EH (cell line): ENCODE measurements around the gene CAPN15.

Source experiments
- DNase-seq: peaks from one replicate; pipeline ENCODE4 v3.0.0-alpha.2; 2015; ENCODE audit warnings: low read depth

The CAPN15 gene

DNA sequence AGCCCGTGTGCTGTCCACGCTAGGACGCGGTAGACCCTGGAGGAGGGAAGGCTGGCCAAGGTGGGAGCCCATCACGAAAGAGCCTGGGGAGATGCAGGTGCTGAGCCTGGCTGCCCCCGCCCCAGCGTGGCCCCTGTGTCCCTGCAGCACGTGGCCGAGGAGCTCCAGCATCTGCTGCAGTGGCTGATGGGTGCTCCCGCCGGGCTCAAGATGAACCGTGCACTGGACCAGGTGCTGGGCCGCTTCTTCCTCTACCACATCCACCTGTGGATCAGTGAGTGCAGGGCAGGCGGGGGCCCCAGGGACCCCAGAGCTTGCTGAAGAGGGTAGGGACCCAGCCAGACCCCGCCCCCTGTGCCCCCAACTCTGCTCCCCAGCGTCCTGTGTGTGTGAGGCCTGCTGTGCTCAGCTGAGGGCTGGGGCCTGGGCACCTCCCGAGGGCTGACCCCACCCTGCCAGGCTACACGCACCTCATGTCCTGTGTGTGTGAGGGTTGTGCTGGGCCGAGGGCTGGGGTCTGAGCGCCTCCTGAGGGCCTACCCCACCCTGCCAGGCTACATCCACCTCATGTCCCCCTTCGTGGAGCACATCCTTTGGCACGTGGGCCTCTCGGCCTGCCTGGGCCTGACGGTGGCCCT is 50.8 kb downstream of the CAPN15 start:
- no peak for DNase-seq

DNA sequence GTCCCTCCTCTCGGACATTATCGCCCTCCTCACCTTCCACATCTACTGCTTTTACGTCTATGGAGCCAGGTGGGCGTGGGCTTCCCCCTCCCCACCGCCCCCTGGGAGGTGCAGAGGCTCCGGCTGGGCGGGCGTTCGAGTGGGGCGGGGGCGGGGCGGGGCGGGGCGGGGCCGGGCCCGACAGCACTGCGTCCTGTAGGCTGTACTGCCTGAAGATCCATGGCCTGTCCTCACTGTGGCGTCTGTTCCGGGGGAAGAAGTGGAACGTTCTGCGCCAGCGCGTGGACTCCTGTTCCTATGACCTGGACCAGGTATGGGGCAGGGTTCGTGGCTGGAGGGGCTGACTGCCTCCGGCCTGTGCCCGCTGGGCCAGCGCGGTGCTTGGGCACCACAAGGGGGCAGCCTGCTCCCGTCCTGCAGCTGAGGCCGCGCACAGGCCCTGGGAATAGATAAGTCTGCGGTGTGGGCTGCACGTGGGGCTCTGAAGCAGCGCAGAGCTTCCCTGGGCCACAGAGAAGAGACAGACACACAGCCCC is 51.4 kb downstream of the CAPN15 start:
- peak; percentile 59 for DNase-seq

DNA sequence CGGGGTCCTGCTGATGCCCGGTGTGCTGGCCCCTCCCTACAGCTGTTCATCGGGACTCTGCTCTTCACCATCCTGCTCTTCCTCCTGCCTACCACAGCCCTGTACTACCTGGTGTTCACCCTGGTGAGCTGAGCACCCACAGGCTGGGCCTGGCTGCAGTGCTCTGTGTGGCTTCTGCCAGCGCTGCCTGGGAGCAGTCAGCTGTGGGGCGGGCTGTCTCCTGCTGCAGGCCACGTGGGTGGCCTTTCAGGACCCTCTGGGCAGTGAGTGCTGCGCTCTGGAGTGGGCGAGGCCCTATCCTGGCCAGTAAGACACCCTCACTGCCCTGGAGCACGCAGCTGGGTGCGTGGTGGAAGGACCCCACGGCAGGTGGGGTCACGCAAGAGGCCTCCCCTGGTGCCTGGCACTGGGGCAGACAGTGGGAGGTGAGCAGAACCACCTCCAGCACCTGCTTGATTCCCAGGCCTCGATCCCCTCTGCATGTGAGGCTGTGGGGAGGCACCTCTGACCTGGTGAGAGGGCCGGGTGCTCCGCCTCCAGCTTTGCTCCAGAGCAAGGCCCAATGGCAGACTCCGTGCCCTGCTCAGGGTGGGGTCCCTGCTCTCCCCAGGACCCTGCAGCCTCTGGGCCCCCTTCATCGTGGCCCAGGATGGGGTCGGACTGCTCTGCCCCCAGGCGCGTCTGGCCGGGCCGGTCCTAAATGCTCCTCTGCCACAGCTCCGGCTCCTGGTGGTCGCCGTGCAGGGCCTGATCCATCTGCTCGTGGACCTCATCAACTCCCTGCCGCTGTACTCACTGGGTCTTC is 52.8 kb downstream of the CAPN15 start:
- DNase-seq = no peak

DNA sequence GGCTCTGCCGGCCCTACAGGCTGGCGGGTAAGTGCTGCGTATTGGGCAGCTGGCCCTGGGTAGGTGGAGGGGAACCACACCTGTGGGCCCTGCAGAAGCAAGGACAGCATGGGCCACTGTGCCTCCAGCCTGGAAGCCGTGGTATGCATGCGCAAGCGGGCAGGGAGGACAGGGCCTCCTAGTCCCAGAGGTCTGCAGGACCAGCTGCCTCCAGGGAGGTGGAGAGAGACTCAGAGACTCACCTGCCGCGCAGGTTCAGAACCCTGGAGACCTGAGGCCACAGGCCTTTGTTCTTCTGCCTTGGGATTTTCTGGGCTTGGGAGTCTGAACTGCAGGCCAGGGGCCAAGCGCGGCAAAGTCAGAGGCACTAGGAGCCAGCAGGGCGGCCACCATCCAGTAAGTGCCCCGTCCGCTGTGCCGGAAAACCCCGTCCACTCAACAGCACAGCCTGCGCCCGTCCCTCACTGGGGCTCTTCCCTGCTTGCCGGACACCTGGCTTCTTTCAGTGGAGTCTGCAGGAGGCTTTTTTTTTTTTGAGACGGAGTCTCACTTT is 53.5 kb downstream of the CAPN15 start:
- no peak for DNase-seq

DNA sequence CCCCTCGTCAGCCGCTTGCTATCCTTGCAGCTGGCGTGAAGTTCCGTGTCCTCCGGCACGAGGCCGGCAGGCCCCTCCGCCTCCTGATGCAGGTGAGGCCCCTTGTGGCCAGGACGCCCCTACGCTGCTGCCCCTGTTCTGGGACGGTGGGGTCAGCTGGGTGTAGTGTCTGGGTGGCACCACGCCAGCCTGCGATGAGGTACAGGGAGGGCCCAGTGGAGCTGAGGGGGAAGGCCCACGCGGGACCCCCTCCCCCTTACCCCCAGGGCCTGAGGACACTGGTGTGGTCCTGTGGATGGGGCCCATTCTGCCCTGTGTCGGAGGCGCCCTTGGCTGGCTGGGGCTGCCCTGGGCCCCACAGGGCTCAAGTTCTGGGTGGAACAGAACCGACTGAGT is 54.7 kb downstream of the CAPN15 start:
- no peak for DNase-seq

DNA sequence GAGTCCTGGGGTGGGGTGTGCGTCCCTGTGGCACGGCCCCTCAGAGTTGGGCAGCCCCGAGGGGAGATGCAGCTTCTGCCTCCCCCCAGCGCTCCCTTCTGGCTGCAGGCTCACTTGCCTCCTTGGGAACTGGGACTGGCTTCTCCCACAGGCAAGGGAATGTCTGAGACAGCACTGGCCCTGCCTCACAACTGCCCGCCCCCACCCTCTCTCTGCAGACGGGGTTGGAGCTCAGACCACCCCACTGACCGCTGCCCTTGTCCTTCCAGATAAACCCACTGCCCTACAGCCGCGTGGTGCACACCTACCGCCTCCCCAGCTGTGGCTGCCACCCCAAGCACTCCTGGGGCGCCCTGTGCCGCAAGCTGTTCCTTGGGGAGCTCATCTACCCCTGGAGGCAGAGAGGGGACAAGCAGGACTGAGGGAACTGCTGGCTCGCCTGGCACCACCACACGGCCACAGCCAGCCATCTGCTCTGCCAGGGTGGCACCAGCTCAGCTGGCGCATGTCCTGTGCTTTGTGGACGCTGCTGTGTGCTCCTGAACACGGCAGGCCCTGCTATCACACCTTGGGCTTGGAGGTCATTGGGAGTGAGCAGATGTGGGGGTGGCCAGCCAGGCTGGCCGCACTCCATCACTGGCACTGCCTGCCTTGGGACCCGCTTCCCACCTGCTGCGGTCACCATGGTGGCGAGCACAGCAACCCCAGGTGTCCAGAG is 55.3 kb downstream of the CAPN15 start:
- DNase-seq = no peak

DNA sequence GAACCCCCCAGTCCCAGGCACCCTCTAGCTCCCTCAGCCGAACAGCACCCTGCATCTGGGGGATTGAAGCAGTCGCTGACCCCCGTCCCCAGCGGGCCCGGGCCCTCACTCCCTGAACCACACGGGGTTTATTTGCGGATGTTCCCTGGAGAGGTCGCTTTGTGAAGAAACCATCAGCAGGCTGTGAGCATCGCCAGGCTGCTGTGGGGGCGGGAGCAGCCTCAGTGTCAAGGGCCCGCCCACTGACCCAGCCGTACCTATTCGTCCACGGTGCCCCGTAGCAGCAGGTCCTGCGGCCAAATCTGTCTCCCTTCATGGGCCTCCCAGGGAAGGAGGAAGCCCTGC is 55.9 kb downstream of the CAPN15 start:
- DNase-seq = no peak

DNA sequence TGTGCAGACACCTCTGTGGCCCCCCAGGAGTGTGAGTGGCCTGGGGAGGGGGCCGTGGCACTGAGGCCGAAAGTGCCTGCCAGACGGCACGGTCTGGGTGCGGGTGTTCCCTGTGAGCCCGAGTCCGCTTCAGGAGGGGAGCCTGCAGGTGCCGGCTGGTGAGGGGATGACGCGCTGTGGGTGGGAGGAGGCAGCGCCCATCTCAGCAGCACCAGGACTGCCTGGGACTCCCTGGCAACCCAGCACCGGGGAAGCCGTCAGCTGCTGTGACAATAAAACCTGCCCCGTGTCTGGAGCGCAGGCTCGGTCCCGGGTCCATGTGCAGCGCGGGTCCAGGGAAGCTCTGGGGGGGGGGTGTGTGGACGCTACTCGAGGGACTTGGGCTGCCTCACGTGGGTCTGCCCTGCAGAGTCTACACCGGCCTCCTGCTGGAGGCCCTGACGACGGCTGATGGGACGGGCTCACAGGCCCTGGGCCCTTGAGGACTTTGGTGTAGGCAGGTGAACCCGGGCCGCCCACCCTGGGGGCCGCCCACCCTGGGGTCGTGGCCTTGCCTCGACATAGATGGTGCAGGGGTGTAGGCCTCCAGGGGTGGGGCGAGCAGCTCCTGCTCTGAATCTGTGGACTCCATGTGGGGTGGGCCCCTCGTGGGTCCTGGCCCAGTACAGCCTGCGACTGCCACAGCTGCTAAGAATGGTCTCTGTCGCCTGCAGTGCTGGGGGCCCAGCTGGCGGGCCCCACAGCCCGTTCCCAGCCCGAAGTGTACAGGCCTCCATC is 56.5 kb downstream of the CAPN15 start:
- no peak for DNase-seq

DNA sequence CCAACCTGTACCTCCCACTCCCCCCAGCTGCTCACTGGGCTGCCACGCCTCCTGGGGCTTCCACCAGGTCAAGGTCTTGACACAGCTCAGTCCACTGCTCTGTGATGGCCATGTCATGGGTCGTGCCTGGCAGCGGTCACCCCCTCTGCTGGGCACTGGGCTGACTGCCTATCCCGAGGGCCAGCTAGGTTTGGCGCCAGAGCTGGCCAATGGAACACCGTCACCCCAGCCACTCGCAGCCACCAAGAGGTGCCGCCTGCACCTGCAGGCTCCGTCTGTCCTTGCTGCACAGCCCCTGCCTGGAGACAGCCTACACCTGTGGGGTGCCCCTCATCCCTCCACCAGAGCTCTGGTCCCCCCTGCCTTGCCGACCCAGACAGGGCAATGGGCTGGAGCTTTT is 57.8 kb downstream of the CAPN15 start:
- no peak for DNase-seq

DNA sequence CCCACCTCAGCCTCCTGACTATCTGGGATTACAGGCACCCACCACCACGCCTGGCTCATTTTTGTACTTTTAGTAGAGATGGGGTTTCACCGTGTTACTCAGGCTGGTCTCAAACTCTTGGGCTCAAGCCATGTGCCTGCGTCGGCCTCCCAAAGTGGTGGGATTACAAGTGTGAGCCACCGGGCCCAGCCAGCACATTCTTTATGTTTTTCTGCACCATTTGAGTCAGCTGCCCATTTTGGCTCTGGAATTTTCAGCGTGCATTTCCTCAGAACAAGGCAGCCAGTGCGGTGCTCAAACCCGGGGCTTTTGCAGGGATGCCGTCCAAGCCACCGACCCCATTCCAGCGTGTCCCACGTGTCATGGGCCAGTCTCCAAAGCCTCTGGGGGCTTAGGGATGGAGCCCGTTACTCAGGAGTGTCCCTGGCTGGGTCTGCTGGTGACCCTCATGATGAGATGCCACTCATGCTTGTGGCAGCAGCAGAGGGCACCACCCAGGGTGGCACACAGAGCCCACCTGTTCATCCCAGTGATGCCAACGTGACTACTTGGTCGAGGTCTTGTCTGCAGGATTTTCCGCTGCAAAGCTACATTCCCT is 58.6 kb downstream of the CAPN15 start:
- DNase-seq = peak; percentile 31

DNA sequence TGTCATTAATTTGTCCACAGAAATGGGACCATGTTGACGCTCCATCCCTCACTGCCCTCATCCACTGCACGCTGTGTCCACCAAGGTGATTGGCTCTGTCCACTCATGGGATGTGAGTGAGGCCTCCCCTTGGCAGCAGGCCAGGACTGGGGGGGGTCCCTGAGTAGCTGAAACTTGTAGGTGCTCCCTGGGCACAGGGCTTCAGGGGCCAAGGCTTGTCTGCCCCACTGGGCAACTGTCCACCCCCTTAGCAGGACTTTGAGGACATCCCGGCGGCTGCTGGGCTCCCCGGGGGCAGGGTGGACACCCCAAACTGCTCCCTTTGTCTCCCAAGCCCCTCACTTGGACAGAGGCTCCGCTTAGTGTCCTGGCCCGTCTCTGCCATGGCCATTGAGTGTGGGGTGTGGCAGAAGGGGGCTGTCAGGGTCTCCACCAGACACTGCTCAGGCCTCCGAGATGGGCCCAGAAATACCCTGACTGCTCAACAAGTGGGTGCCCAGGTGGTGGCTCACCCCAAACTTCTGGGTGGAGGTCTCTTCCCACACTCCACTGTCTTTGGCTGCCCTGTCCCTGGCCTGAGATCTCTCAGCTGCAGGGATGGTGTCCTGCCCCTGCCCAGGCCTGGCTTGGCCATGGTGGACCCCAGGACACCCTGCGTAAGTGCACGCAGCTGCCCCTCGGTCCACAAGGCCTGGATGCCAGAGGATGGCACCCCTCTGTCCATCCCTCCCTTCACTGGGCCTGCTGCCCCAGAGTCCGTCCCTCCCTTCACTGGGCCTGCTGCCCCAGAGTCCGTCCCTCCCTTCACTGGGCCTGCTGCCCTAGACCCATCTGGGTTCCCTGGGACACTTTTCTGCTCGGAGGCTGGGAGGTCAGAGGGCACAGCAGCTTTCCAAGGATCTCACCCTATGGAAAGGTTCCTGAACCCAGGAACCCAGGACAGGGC is 59.4 kb downstream of the CAPN15 start:
- peak; percentile 19 for DNase-seq

DNA sequence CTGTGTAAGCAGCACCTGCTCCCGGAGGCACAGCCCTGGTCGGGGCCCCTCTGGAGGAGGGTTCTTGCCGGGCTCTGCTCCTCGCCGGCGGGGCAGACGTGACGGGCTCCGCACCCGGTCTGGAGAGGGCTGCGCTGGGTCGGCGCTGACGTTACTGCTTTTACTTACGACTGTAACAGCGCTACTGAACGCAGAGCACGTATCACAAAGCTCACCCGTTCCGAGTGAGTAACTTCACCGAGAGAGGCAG is 61.1 kb downstream of the CAPN15 start:
- DNase-seq = peak; percentile 74

DNA sequence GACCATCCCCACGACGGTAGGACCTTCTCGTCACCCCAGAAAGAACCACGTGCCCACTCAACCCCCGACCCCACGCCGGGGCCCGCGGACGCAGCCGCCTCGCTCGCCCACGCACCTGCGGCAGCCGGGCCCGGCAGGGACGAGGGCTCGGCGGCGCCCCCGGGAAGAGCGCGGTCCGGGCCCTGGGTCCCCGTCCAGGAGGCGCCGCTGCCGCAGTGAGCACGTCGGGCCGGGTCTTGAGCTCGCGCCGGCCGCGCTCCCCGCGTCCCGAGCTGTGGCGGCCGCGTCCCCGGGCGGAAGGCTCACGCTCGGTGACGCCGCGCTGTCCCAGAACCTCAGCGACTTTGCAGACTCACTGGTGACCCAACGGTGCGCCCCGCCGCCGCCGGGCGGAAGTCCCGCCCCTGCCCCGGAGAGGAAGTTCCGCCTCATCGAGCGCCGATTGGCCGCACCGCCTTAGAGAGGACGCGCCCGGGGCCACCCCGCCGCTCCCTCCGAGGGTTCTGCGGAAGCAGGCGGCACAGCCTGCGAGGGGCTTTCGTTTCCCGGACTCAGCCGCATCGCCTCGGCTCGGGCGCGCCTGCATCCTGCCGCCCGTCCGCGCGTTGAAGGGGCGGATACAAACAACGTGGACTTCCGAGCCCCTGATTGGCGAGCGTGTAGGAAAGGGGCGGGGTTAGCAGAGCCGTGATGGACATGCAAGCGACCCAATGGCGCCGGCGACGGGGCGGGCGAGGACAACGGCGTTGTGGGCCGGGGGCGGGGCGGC is 61.6 kb downstream of the CAPN15 start:
- DNase-seq = peak; percentile 93

DNA sequence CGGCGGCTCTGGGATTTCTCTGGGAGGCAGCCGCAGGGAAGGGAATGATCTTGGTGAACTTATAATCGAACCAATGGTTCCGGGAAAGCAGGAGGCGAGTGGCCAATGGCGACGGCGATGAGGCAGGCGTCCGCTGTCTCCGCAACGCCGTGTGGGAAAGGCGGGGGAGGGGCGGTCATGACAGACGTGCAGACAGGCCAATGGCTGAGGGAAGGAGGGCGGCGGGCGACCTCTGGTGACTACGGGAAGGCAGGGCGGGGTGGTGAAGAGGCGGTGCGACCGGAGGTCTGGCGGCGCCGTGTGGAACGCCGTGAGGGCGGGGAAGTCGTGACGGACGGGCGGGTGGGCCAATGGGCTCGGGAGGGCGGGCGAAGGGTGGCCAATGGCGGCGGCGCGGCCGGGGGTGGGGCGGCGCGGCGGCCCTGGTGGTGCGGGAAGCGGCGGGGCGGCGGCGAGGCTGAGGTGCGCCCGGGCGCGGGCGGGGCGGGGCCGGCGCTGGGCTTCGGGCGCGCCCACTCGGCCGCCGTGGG is 62.2 kb downstream of the CAPN15 start, which contains the start of gene RAB40C:
TSS of gene RAB40C (plus strand) at position 409 of the 530 bp plus-strand sequence. CDS start 226 bp downstream, outside the sequence.
- DNase-seq = peak; percentile 98

DNA sequence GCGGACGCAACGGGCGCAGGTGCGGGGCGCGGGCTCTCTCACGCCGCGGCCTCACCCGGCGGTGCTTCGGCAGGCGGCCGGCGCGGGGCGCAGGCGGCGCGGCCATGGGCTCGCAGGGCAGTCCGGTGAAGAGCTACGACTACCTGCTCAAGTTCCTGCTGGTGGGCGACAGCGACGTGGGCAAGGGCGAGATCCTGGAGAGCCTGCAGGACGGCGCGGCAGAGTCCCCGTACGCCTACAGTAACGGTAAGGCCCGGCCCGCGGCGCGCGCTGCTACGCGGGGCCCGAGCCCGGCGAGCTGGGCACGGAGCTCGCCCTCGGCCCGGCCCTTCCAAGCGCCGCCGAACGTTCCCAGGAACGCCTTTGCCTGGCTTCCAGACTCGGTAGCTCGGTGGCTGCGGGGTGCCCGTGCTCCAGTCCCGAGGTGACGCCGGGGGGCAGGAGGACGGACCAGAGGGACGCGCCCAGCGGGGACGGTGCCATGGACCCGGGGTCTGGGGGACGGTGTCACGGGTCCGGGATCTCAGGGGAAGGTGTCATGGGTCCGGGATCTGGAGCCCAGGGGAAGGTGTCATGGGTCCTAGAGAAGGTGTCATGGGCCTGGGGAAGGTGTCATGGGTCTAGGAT is 62.8 kb downstream of the CAPN15 start:
- DNase-seq = peak; percentile 55

DNA sequence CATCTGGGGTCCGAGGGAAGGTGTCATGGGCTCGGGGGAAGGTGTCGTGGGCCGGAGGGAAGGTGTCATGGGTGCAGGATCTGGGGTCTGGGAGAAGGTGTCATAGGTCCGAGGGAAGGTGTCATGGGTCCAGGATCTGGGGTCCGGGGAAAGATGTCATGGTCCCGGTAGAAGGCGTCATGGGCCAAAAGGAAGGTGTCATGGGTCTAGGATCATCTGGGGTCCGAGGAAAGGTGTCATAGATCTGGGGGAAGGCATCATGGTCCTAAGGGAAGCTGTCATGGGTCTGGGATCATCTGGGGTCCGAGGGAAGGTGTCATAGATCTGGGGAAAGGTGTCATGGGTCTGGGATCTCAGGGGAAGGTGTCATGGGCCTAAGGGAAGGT is 63.3 kb downstream of the CAPN15 start:
- no peak for DNase-seq

DNA sequence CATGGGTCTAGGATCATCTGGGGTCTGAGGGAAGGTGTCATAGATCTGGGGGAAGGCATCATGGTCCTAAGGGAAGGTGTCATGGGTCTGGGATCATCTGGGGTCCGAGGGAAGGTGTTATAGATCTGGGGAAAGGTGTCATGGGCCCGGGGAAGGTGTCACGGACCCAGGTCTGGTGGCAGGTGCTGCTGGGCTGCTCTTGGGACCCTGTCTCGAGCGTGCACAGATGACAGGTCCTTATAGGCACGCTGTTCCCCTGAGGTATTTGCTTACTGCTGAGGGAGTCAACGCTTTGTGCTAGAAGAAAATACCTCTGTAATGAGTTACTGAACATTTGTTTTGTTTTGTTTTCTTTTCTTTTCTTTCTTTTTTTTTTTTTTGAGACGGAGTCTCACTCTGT is 63.7 kb downstream of the CAPN15 start:
- DNase-seq = peak; percentile 24

DNA sequence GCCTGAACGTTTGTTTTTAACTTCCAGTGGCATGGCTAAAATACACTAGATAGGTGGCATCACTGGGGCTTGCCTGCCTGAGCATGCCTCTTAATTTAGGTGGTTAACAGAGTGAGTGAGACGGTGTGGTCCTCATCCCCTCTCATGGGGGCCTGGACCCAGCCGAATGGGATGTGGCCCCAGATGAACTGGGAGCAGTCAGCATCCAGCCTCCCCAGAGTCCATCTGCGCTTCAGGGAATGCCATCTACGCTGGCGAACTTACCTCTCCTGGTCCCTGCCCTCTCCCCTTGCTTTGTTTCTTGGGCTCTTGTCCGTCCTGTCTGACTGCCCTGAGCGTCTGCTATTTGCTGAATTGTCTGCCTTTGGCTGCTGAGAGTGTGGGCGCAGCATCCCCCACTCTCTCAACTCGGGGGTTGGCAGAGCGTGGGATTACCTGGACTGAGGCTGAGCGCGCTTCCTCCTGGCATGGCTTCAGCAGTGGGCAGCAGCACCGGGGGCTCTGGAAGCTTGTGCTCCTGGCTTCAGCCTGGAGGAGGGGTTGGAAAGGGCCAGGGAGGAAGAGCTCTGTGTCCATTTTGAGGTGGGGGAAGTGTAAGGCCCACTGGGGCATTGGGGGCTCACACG is 64.5 kb downstream of the CAPN15 start:
- no peak for DNase-seq
